Amygdala (tissue), 56 donors: Measurements from ENCODE around the gene RGS19.

ENCODE experiments used
- DNase-seq, 56 donors: peaks; one replicate each; lab custom pipeline; 2025; lab: John Stamatoyannopoulos, UW

Gene RGS19

GRCh38 chr20:64108731-64109681, 29.7 kb upstream of the RGS19 start:
- no peak for DNase-seq

GRCh38 chr20:64107736-64108457, 28.6 kb upstream of the RGS19 start:
- no peak for DNase-seq

GRCh38 chr20:64106981-64107735, 27.8 kb upstream of the RGS19 start, which contains the start of gene NPBWR2:
NPBWR2 (minus strand) TSS chr20:64107565; CDS start chr20:64106831, 734 bp downstream.
- DNase-seq = no peak

- no peak for DNase-seq
Observed at GRCh38 chr20:64106435-64106961, 27.2 kb upstream of the RGS19 start.

- DNase-seq = no peak
Observed at GRCh38 chr20:64105846-64106434, 26.6 kb upstream of the RGS19 start.

- no peak for DNase-seq
Observed at GRCh38 chr20:64104667-64105451, 25.5 kb upstream of the RGS19 start.

GRCh38 chr20:64103871-64104666, 24.8 kb upstream of the RGS19 start:
- no peak for DNase-seq

GRCh38 chr20:64102647-64103354, 23.5 kb upstream of the RGS19 start:
- peak in 6 of 56 donors; percentile 17 to 48 (median 32) for DNase-seq

GRCh38 chr20:64101731-64102621, 22.7 kb upstream of the RGS19 start:
- DNase-seq = peak in 2 of 56 donors; percentile 28 to 45

GRCh38 chr20:64100946-64101688, 21.8 kb upstream of the RGS19 start:
- DNase-seq = no peak

GRCh38 chr20:64100566-64100888, 21.2 kb upstream of the RGS19 start:
- DNase-seq = no peak

GRCh38 chr20:64099880-64100565, 20.7 kb upstream of the RGS19 start:
- no peak for DNase-seq

GRCh38 chr20:64099086-64099786, 19.9 kb upstream of the RGS19 start:
- peak in 15 of 56 donors; percentile 17 to 66 (median 39) for DNase-seq

GRCh38 chr20:64098471-64099013, 19.2 kb upstream of the RGS19 start:
- no peak for DNase-seq

- no peak for DNase-seq
Observed at GRCh38 chr20:64096535-64096934, 17.2 kb upstream of the RGS19 start.
